HCT116 (cell line): ENCODE measurements around the gene CIAO1. TPM values are rescaled to one million over a fixed set of nuclear protein-coding genes. Genes with fewer than 3 reads are reported as not detected.

Experiments used
- ATF3 ChIP-seq: IDR thresholded peaks from 2 replicates; pipeline ENCODE4 v1.6.1; 2012
- CBX3 ChIP-seq: IDR thresholded peaks from 2 replicates; pipeline ENCODE4 v1.6.1; 2012; ENCODE audit warnings: low read depth
- EZH2phosphoT487 ChIP-seq: fragments of 200-600 bp; IDR thresholded peaks from 2 replicates; pipeline ENCODE4 v1.6.1; 2018; ENCODE audit warnings: antibody characterized with exemption, borderline replicate concordance
- FOSL1 ChIP-seq: IDR thresholded peaks from 2 replicates; pipeline ENCODE4 v1.6.1; 2012; ENCODE audit warnings: low read depth
- JUND ChIP-seq: IDR thresholded peaks from 2 replicates; pipeline ENCODE4 v1.6.1; 2012
- POLR2A ChIP-seq: IDR thresholded peaks from 2 replicates; pipeline ENCODE4 v1.7.0; 2011; ENCODE audit warnings: borderline replicate concordance; ENCODE audit not compliant: insufficient read depth, insufficient read length; ENCODE audit errors: extremely low read depth
- POLR2AphosphoS5 ChIP-seq: IDR thresholded peaks from 2 replicates; pipeline ENCODE4 v1.6.1; 2011; ENCODE audit warnings: mild to moderate bottlenecking, low read depth, low read length, moderate library complexity
- REST ChIP-seq: IDR thresholded peaks from 2 replicates; pipeline ENCODE4 v1.6.1; 2012; ENCODE audit warnings: low read depth
- SP1 ChIP-seq: IDR thresholded peaks from 2 replicates; pipeline ENCODE4 v1.6.1; 2012; ENCODE audit warnings: low read depth
- SRF ChIP-seq: IDR thresholded peaks from 2 replicates; pipeline ENCODE4 v1.6.1; 2012; ENCODE audit warnings: low read depth
- TCF7L2 ChIP-seq: IDR thresholded peaks from 2 replicates; pipeline ENCODE4 v1.7.0; 2011; ENCODE audit warnings: borderline replicate concordance, inconsistent platforms; ENCODE audit not compliant: insufficient read depth, insufficient read length; ENCODE audit errors: extremely low read depth
- ZFX ChIP-seq: fragments of 450-650 bp; IDR thresholded peaks from 2 replicates; pipeline ENCODE4 v1.6.1; 2017
- ZNF274 ChIP-seq: fragments of 200-500 bp; sonication (Bioruptor generic); IDR thresholded peaks from 2 replicates; pipeline ENCODE4 v1.6.1; 2014; ENCODE audit warnings: mild to moderate bottlenecking, low read depth, low read length, inconsistent platforms
- total RNA-seq: library from RNA; stranded (reverse); gene quantifications from one replicate; pipeline ENCODE4 v1.2.1, GENCODE V29; 2021; ENCODE audit not compliant: unreplicated experiment
- TF ChIP-seq, protein P1 (sequence below): IDR thresholded peaks from 2 replicates; pipeline ENCODE4 v1.6.1; 2011; ENCODE audit warnings: mild to moderate bottlenecking, low read length, moderate library complexity; ENCODE audit not compliant: insufficient replicate concordance; ENCODE audit errors: extremely low read depth

The CIAO1 gene
- total RNA-seq, 1 experiment from 2014 or later: 76.8 TPM

- TF ChIP-seq REST: no peak
- TF ChIP-seq FOSL1: peak; percentile 80
- TF ChIP-seq EZH2phosphoT487: no peak
- TF ChIP-seq SP1: peak; percentile 65
- peak; percentile 52; the same call in 1 of the 2 replicates for TF ChIP-seq ZFX
- TF ChIP-seq CBX3: peak; percentile 88
- no peak; the same call in 1 of the 2 replicates for TF ChIP-seq ATF3
- TF ChIP-seq, protein P1, sequence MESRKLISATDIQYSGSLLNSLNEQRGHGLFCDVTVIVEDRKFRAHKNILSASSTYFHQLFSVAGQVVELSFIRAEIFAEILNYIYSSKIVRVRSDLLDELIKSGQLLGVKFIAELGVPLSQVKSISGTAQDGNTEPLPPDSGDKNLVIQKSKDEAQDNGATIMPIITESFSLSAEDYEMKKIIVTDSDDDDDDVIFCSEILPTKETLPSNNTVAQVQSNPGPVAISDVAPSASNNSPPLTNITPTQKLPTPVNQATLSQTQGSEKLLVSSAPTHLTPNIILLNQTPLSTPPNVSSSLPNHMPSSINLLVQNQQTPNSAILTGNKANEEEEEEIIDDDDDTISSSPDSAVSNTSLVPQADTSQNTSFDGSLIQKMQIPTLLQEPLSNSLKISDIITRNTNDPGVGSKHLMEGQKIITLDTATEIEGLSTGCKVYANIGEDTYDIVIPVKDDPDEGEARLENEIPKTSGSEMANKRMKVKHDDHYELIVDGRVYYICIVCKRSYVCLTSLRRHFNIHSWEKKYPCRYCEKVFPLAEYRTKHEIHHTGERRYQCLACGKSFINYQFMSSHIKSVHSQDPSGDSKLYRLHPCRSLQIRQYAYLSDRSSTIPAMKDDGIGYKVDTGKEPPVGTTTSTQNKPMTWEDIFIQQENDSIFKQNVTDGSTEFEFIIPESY: no peak
- TF ChIP-seq JUND: peak; percentile 81
- TF ChIP-seq ZNF274: no peak
- TF ChIP-seq POLR2AphosphoS5: peak; percentile 24; the same call in 1 of the 2 replicates
- TF ChIP-seq SRF: no peak
- TF ChIP-seq POLR2A: no peak
- peak; percentile 71 for TF ChIP-seq TCF7L2
Observed at GRCh38 chr2:96260387-96261260, 5.4 kb upstream of the CIAO1 start (continued).
